Measurements from ENCODE around the gene FFAR3. TPM values are rescaled to one million over a fixed set of nuclear protein-coding genes. Genes with fewer than 3 reads are reported as not detected.

FFAR3 gene
- total and polyA plus RNA-seq, 2 of the 13 experiments (the other 11 are each of a cell fraction or from before 2014, with no cell fraction given): not detected

- TF ChIP-seq, protein P1, sequence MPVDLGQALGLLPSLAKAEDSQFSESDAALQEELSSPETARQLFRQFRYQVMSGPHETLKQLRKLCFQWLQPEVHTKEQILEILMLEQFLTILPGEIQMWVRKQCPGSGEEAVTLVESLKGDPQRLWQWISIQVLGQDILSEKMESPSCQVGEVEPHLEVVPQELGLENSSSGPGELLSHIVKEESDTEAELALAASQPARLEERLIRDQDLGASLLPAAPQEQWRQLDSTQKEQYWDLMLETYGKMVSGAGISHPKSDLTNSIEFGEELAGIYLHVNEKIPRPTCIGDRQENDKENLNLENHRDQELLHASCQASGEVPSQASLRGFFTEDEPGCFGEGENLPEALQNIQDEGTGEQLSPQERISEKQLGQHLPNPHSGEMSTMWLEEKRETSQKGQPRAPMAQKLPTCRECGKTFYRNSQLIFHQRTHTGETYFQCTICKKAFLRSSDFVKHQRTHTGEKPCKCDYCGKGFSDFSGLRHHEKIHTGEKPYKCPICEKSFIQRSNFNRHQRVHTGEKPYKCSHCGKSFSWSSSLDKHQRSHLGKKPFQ (CRISPR knock-in tag; IDR thresholded peaks at IDR 0.05; ENCODE audit: insufficient replicate concordance): peak; percentile 54
- no peak for TF ChIP-seq EED (CRISPR knock-in tag; IDR thresholded peaks at IDR 0.05)
- no peak for TF ChIP-seq HIVEP1 (CRISPR knock-in tag; IDR thresholded peaks at IDR 0.05)
- no peak for TF ChIP-seq HNRNPK (IDR thresholded peaks at IDR 0.05; ENCODE audit: low read depth, low read length, poor library complexity, severe bottlenecking)
- no peak for TF ChIP-seq MXD3 (CRISPR knock-in tag; IDR thresholded peaks at IDR 0.05)
- TF ChIP-seq PCBP1 (IDR thresholded peaks at IDR 0.05; ENCODE audit: borderline replicate concordance, low read depth, low read length): no peak
- no peak for TF ChIP-seq KDM3A (CRISPR knock-in tag; IDR thresholded peaks at IDR 0.05; ENCODE audit: low read depth)
- TF ChIP-seq TARDBP (CRISPR knock-in tag; IDR thresholded peaks at IDR 0.05): no peak
- no peak for TF ChIP-seq HNF1A (IDR thresholded peaks at IDR 0.05; ENCODE audit: low read depth)
- no peak for TF ChIP-seq HNF1A (CRISPR knock-in tag; IDR thresholded peaks at IDR 0.05; ENCODE audit: borderline replicate concordance)
- TF ChIP-seq SOX6 (IDR thresholded peaks at IDR 0.05): no peak
- TF ChIP-seq SOX6 (CRISPR knock-in tag; IDR thresholded peaks at IDR 0.05): 0 out of 2 replicates have a peak, but pooled peaks have one; percentile 26
- no peak for TF ChIP-seq ZNF660 (CRISPR knock-in tag; IDR thresholded peaks at IDR 0.05; ENCODE audit: borderline replicate concordance, low read depth)
- TF ChIP-seq MLLT10 (CRISPR knock-in tag; IDR thresholded peaks at IDR 0.05): no peak
- no peak for TF ChIP-seq ZNF75D (CRISPR knock-in tag; IDR thresholded peaks at IDR 0.05; ENCODE audit: borderline replicate concordance)
- no peak for TF ChIP-seq NFYB (CRISPR knock-in tag; IDR thresholded peaks at IDR 0.05)
- TF ChIP-seq SCMH1 (CRISPR knock-in tag; IDR thresholded peaks at IDR 0.05; ENCODE audit: borderline replicate concordance): no peak
- TF ChIP-seq IKZF4 (CRISPR knock-in tag; IDR thresholded peaks at IDR 0.05; ENCODE audit: borderline replicate concordance, low read depth, not compliant biosample characterization): no peak
- TF ChIP-seq RXRB (CRISPR knock-in tag; IDR thresholded peaks at IDR 0.05; ENCODE audit: borderline replicate concordance): peak; percentile 40; the same call in 1 of the 2 replicates
- no peak for TF ChIP-seq RAD21 (CRISPR knock-in tag; IDR thresholded peaks at IDR 0.05)
- TF ChIP-seq RBM39 (IDR thresholded peaks at IDR 0.05; ENCODE audit: low read depth, low read length, poor library complexity, severe bottlenecking): no peak
- no peak for TF ChIP-seq FOXP1 (IDR thresholded peaks at IDR 0.05)
- TF ChIP-seq FOXP1 (CRISPR knock-in tag; IDR thresholded peaks at IDR 0.05): peak; percentile 43; the same call in 1 of the 2 replicates
Measured at GRCh38 chr19:35395382-35396199, 37.3 kb downstream of the FFAR3 start (continued).
